Vagina (tissue), 2 donors: ENCODE measurements around the gene KCNH2.

ENCODE experiments used
- CTCF ChIP-seq, 3 experiments: fragments of 450-650 bp in 2 of 3; fragments of 200-600 bp in 1 of 3; sonication (generic) in 1 of 3; IDR thresholded peaks; one replicate each; pipeline ENCODE4 v1.5.1; 2017 to 2019; ENCODE audit warnings: antibody characterized with exemption in 3 of 3, mild to moderate bottlenecking in 2 of 3, moderate library complexity in 2 of 3
- POLR2A ChIP-seq, 2 donors: fragments of 450-650 bp; IDR thresholded peaks; one replicate each; pipeline ENCODE4 v1.6.1; 2017; ENCODE audit warnings: antibody characterized with exemption in 2 of 2, mild to moderate bottlenecking in 2 of 2, moderate library complexity in 2 of 2
- POLR2AphosphoS5 ChIP-seq, 2 donors: sonication (generic); formaldehyde crosslinking; IDR thresholded peaks; one replicate each; pipeline ENCODE4 v1.9.0; 2017; ENCODE audit warnings: antibody characterized with exemption in 2 of 2, mild to moderate bottlenecking in 2 of 2, low read depth in 1 of 2; ENCODE audit not compliant: insufficient read depth in 1 of 2

GRCh38 chr7:150970424-150970823, 7.7 kb downstream of the KCNH2 start:
- TF ChIP-seq CTCF (IDR thresholded peaks at IDR 0.05) (no peak), POLR2A (IDR thresholded peaks at IDR 0.05) (no peak), POLR2AphosphoS5 (IDR thresholded peaks at IDR 0.05; ENCODE audit: insufficient read depth in 1 of 2, low read depth in 1 of 2) (no peak)
